ENCODE results near the gene AIF1L. TPM values are rescaled to one million over a fixed set of nuclear protein-coding genes. Genes with fewer than 3 reads are reported as not detected.

The AIF1L gene
- total RNA-seq, 3 donors from 2014 or later = 1.4 to 5.6 (median 5.0) TPM

DNA sequence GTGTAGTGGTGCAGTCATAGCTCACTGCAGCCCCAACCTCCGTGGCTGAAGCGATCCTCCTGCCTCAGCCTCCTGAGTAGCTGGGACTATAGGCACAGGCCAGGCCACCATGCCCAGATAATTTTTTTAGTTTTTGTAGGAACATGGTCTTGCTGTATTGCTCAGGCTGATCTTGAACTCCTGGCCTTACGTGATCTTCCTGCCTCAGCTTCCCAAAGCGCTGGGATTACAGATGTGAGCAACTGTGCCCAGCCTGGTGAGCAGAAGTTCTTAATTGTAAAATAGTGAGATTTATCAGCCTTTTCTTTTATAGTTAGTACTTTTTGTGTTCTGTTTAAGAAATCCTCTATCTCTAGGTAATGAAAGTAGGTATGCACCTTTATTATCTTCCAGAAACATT lies 71.6 kb downstream of the AIF1L start:
- no peaks in the 10 kb centered on the region for H3K9me3 ChIP-seq
- intact Hi-C loops (cut with DNase I, micrococcal nuclease) = no loop called here
- peaks cover 4% of the 10 kb centered on the region for H3K36me3 ChIP-seq (ENCODE audit: low read depth)
- TF ChIP-seq, protein P1, sequence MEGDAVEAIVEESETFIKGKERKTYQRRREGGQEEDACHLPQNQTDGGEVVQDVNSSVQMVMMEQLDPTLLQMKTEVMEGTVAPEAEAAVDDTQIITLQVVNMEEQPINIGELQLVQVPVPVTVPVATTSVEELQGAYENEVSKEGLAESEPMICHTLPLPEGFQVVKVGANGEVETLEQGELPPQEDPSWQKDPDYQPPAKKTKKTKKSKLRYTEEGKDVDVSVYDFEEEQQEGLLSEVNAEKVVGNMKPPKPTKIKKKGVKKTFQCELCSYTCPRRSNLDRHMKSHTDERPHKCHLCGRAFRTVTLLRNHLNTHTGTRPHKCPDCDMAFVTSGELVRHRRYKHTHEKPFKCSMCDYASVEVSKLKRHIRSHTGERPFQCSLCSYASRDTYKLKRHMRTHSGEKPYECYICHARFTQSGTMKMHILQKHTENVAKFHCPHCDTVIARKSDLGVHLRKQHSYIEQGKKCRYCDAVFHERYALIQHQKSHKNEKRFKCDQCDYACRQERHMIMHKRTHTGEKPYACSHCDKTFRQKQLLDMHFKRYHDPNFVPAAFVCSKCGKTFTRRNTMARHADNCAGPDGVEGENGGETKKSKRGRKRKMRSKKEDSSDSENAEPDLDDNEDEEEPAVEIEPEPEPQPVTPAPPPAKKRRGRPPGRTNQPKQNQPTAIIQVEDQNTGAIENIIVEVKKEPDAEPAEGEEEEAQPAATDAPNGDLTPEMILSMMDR (IDR thresholded peaks at IDR 0.05) = no peak
- DNase-seq (no peak), ATAC-seq (no peak)
- no peak overlapping the region for H3K4me3 ChIP-seq
- H3K4me1 ChIP-seq (ENCODE audit: low read depth) = peaks cover 9% of the 10 kb centered on the region

DNA sequence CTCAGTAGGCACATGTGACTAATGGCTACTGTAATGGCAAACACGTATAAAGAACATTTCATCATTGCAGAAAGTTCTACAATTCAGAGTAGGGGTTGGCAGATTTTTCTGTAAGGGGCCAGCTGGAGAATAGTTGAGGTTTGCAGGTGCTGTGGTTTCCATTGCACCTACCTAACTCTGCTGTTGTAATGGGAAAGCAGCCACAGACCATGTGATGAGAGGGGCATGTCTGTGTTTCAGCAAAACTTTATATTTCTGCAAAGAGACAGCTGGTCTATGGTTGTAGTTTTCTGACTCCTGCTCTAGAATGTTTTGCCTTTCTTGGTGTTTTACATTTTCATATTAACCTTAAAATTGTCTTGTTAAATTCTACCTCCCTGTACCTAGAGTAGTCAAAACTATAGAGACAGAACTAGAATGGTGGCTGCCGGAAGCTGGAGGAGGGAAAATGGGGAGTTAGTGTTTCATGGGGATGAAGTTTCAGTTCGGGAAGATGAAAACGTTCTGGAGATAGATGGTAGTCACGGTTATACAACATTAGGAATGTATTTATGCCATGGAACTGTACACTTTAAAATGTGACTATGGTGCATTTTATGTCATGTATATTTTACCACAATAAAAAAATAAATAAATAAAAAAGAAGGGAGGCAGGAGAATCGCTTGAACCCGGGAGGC lies 73.4 kb downstream of the AIF1L start:
- Histone ChIP-seq H3K4me3 (no peak overlapping the region), H3K36me3 (ENCODE audit: low read depth) (peaks cover 2% of the 10 kb centered on the region), H3K9me3 (no peaks in the 10 kb centered on the region), H3K4me1 (ENCODE audit: low read depth) (peaks cover 9% of the 10 kb centered on the region)
- ATAC-seq (no peak), DNase-seq (no peak)
- intact Hi-C loops (cut with DNase I, micrococcal nuclease) = no loop called here
- TF ChIP-seq, protein P1 (IDR thresholded peaks at IDR 0.05) = no peak

Other genes with a start within 250 kb of the AIF1L start
- under 1 TPM in 2 of 3 donors, not detected in 1; 0.24 to 0.87 TPM for gene QRFP, start 199.7 kb upstream of the AIF1L start, total RNA-seq
- 10 to 100 TPM in 1 of 3 donors, 1 to 10 TPM in 2; 2.6 to 10.7 (median 7.3) TPM for gene FIBCD1, start 157.3 kb upstream of the AIF1L start, total RNA-seq
- under 1 TPM; 0.58 to 0.73 (median 0.69) TPM for gene LAMC3, start 87.4 kb upstream of the AIF1L start, total RNA-seq
- gene NUP214, start 29.1 kb downstream of the AIF1L start, total RNA-seq = 10 to 100 TPM; 56.1 to 57.9 (median 56.5) TPM
- 1 to 10 TPM; 1.4 to 3.9 (median 2.9) TPM for gene FAM78A, start 180.0 kb downstream of the AIF1L start, total RNA-seq
- 1 to 10 TPM in 2 of 3 donors, under 1 TPM in 1; 0.58 to 9.7 (median 1.0) TPM for gene PLPP7, start 193.2 kb downstream of the AIF1L start, total RNA-seq